NCI-H1105 treated with DMSO at 0.1 percent for 48 hours (cell line): Measurements from ENCODE around the gene PIP5K1C.
"Not testable (repeated sequence)": the region's sequence is repeated elsewhere in the genome, so short reads cannot be mapped to it uniquely, and the experiment has no call there.

Experiments used
- DNase-seq: peaks from one replicate; lab custom pipeline; 2025; lab: John Stamatoyannopoulos, UW

PIP5K1C gene

GRCh38 chr19:3660493-3661219 lies 39.6 kb downstream of the PIP5K1C start:
- no peak for DNase-seq

GRCh38 chr19:3659746-3660112 lies 40.5 kb downstream of the PIP5K1C start:
- DNase-seq: no peak

- no peak for DNase-seq
Measured at GRCh38 chr19:3658870-3659745, 41.2 kb downstream of the PIP5K1C start.

GRCh38 chr19:3658004-3658869 lies 42.0 kb downstream of the PIP5K1C start:
- DNase-seq: no peak

- no peak for DNase-seq
Measured at GRCh38 chr19:3657395-3657769, 42.9 kb downstream of the PIP5K1C start.

- DNase-seq: no peak
Measured at GRCh38 chr19:3656747-3657394, 43.4 kb downstream of the PIP5K1C start.

GRCh38 chr19:3656073-3656746 lies 44.1 kb downstream of the PIP5K1C start:
- DNase-seq: no peak

GRCh38 chr19:3655402-3656072 lies 44.7 kb downstream of the PIP5K1C start:
- DNase-seq: no peak

GRCh38 chr19:3653865-3654513 lies 46.3 kb downstream of the PIP5K1C start:
- no peak for DNase-seq

GRCh38 chr19:3653081-3653795 lies 47.0 kb downstream of the PIP5K1C start:
- DNase-seq: no peak

- DNase-seq: no peak
Measured at GRCh38 chr19:3652422-3652821, 47.8 kb downstream of the PIP5K1C start.

GRCh38 chr19:3651684-3652083 lies 48.6 kb downstream of the PIP5K1C start:
- no peak for DNase-seq

- DNase-seq: no peak
Measured at GRCh38 chr19:3649888-3650287, 50.4 kb downstream of the PIP5K1C start.

GRCh38 chr19:3648037-3648905 lies 52.0 kb downstream of the PIP5K1C start:
- DNase-seq: no peak

GRCh38 chr19:3647102-3647501 lies 53.2 kb downstream of the PIP5K1C start:
- not testable (repeated sequence) for DNase-seq

- no peak for DNase-seq
Measured at GRCh38 chr19:3646336-3647092, 53.8 kb downstream of the PIP5K1C start.

GRCh38 chr19:3645726-3646125 lies 54.5 kb downstream of the PIP5K1C start:
- DNase-seq: no peak

GRCh38 chr19:3645067-3645396 lies 55.2 kb downstream of the PIP5K1C start:
- DNase-seq: no peak
